Measurements from ENCODE around the gene TGFBR3.

The TGFBR3 gene

GRCh38 chr1:91885716-91886506, at the start of gene TGFBR3:
TSS of gene TGFBR3 (minus strand) at chr1:91886151. CDS start at chr1:91861531, 24,620 bp downstream.
- peak; percentile 57 to 62 for DNase-seq (ENCODE audit: low read depth in 2 of 2)

GRCh38 chr1:91929250-91929649, 43.3 kb upstream of the TGFBR3 start:
- no peak for DNase-seq (ENCODE audit: low read depth in 2 of 2)

DNA sequence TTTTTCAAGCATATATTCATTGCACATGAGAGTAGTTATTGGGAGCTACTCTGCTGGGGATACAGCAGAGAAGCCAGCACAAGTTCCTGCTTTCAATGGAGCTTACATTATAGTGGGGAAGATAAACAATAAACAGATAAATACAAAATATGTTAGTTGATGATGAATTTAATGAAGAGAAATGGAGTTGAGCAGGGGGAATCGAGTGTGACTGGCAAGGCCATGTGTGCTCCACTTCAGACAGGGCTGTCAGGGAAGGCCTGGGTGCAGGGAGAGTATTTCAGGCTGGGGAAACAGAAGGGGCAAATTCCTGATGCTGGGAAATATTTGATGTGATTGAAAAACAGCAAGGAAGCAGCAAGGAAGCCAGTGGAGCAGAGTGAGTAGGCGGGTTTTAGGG, 42.1 kb upstream of the TGFBR3 start:
- DNase-seq (ENCODE audit: low read depth in 2 of 2): no peak

DNA sequence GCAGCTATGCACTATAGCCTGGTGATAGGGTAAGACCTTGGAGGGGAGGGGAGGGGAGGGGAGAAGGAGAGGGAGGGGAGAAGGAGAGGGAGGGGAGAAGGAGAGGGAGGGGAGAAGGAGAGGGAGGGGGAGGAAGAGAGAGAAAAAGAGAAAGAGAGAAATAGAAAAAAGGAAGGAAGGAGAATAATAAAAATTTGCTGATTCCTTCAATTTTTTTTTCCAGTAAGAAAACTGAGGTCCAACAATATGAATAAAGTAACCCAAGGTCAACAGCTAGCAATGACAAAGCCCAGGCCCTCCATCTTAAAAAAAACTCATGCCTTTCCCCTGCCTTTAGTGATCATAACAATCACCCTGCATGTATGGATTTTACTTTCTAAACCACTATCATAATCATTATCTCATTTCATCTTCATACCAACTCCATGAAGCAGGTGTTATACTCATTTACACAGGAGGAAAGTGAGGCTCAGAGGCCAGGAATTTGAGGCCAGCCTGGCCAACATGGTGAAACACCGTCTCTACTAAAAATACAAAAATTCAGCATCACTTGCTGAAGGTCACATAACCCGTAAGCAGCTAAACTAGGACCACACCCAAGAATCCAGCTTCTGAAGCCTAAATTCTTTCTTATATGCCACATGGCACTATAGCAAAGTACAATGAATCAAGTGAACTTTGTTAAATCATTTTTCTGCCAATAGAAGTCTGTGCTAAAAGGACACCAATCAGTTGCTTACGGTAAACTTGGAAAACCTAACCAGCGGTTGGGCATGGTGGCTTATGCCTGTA, 39.9 kb upstream of the TGFBR3 start:
- no peak for DNase-seq (ENCODE audit: low read depth in 2 of 2)

DNA sequence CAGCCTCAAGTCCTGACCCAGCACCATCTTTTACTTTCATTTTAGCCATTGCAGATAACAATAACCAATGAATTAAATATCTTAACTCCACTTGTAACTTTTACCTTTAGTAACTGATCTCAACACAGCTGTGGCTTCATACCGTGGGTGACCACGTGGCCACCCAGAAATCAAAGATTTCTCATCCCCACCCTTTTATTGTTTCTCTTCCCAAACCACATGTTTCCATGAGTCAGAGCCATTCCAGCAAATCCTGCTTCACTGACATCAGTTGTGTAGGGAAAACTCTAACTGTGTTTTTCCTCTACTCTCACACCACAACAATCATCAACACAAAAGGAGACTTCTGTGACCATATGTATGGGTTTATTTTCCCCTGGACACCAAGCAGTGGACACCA, 38.2 kb upstream of the TGFBR3 start:
- DNase-seq (ENCODE audit: low read depth in 2 of 2): no peak

DNA sequence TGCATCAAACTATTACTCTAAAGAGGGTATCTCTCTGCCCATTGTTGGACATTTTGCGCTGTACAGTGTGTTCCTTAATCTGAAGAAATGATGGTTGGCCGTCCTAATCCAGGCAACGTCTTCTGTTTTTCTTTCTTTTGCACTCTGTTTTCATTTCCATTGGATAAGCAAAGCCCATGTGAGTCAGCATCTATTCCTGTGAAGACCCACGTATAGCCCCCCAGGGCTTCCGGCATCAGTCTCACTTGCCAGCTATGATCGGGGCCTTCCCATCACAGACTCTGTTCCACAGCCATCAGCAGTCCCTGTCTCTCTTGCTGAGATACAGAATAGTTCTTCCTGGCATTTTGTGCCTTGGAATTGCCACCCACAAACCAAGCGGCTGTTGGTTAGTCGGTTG, 34.0 kb upstream of the TGFBR3 start:
- DNase-seq (ENCODE audit: low read depth in 2 of 2): no peak

DNA sequence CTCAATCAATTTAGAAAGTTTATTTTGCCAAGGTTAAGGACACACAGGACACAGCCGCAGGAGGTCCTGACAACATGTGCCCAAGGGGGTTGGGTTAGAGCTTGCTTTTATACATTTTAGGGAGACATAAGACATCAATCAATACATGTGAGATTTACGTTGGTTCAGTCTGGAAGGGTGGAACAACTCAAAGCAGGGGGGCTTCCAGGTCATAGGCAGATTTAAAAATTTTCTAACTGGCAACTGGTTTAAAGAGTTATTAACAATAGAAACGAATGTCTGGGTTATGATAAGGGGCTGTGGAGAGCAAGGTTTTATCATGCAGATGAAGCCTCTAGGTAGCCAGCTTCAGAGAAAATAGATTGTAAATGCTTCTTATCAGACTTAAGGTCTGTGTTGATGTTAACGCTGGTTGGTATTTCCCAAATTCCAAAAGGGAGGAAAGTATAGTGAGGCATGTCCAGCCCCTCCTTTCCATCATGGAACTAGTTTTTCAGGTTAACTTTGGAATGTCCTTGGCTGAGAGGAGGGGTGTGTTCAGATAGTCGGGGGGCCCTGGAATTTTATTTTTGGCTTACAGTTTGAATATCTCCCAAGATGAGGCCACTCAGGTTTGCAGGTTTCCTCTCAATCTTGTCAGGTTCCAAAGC, 31.0 kb upstream of the TGFBR3 start:
- no peak for DNase-seq (ENCODE audit: low read depth in 2 of 2)

DNA sequence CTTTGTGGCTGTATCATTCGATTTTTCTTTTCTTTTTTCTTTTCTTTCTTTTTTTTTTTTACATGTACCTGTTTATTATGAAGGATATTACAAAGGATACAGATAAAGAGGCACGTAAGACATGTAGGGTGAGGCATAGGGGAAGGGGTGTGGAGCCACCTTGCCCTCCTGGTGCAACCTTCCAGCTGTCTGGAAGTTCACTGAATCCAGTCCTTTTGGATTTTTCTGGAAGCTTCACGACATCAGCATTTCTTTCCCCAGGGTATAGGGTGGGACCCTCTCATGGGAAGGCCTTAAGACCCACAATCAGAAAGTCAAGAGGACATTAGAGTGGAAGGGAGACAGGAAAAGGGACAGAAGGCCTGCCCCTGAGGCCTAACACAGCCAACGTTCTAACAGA, 30.1 kb upstream of the TGFBR3 start:
- DNase-seq (ENCODE audit: low read depth in 2 of 2): no peak

DNA sequence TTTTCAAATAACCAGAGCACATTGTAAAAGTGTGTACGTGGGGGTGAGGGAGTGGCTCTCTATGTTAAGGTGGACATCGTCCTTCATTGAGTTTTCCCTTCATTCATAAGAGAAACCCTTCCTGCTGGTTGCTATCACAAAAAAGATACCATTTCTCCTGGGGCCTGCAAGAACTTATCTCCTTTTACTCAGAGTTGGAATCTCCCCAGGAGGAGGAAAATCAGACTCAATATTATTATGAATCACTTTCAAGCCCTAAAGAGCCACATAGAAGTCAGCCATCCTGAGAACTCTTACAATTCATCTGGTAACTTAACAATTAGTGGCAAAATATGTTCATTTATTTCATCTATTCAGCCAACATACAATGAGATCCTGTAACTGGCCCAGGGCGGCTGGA, 27.1 kb upstream of the TGFBR3 start:
- no peak for DNase-seq (ENCODE audit: low read depth in 2 of 2)

- DNase-seq (ENCODE audit: low read depth in 2 of 2): no peak
Measured at GRCh38 chr1:91912266-91912665, 26.3 kb upstream of the TGFBR3 start.

DNA sequence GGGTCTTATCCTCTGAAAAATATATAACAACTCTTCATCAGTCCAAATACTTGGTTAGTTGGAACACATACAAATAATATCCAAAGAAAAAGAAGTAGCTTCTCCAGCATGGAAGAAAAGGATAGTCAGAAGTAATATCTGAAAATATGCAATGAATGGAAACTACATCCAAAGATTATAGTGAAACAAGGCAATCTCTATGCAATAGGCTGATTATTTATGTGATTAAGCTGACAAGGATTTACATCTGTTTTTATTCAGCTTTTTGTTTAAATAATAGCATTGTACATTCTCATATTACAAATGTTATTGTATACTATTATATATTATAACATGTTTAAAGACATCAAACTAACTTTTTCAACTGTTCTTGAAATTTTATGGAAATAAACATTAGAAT, 15.3 kb upstream of the TGFBR3 start:
- no peak for DNase-seq (ENCODE audit: low read depth in 2 of 2)

DNA sequence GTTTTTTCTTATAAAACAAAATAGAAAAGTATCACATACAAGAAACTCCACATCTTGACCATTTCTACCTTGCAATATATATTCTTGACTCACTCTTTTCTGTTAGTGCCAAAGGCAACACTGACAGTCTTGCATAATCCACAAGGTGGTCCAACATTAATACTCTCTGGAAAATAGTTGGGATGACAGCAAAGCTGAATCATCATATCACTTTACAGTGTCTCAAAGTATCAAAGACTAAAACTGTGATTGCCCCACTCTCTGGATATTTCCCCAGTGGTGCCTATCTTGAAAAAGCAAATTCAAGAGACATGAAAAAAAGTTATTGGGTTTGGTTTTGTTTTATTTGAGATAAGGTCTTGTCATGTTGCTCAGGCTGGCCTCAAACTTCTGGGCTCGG, 14.6 kb upstream of the TGFBR3 start:
- DNase-seq (ENCODE audit: low read depth in 2 of 2): no peak

- no peak for DNase-seq (ENCODE audit: low read depth in 2 of 2)
Measured at GRCh38 chr1:91897016-91897415, 11.1 kb upstream of the TGFBR3 start.

GRCh38 chr1:91895832-91896556, 10.0 kb upstream of the TGFBR3 start:
- DNase-seq (ENCODE audit: low read depth in 2 of 2): no peak

DNA sequence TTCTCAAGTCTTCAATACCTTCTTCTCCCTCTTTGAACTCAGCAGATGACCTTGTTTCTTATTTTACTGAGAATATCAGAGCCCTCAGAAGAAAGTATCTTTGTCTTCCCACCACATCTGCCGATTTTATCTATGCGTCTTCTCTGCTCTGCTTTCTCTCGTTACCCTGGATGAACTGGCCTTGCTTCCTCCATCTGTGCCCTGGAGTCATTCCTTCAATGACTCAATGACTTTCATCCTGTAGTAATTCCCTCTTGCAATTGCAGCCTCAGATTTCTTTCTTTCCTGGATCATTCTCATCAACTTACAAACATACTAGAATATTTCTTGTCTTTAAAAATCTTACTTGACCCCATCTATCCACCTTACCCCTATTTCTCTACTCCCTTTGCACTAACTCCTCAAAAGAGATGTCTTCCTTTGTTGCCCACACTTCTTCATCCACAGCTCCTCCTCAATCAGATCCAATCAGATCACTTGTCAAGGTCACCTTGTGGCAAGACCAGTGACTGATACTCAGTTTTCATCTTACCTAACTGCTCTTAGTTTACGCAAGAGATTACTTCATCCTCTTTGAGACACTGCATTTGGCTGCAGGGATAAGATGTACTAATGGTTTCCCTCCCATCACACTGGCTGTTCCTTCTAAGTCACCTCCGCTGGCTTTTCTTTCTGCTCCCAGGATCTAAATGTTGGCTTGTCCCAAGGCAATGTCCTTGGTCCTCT, 8.2 kb upstream of the TGFBR3 start:
- DNase-seq (ENCODE audit: low read depth in 2 of 2): no peak

- no peak for DNase-seq (ENCODE audit: low read depth in 2 of 2)
Measured at GRCh38 chr1:91891969-91892368, 6.0 kb upstream of the TGFBR3 start.

DNA sequence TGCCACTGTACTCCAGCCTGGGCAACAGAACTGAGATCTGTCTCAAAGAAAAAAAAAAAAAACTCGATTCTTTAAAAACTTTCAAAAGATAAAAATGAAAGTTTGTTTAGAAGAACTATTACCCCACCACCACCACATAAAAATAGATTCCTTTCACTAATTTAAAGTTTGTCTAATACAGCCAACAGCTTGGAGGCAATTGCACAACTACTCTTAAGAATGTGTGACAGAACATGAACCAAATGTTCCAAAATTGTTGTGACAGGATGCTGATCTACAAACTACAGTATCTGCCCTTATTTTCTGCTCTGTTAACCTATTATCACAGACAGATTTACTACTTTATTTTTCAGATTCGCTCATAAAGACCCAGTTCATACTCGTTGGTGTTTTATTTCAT, 5.5 kb upstream of the TGFBR3 start:
- no peak for DNase-seq (ENCODE audit: low read depth in 2 of 2)

DNA sequence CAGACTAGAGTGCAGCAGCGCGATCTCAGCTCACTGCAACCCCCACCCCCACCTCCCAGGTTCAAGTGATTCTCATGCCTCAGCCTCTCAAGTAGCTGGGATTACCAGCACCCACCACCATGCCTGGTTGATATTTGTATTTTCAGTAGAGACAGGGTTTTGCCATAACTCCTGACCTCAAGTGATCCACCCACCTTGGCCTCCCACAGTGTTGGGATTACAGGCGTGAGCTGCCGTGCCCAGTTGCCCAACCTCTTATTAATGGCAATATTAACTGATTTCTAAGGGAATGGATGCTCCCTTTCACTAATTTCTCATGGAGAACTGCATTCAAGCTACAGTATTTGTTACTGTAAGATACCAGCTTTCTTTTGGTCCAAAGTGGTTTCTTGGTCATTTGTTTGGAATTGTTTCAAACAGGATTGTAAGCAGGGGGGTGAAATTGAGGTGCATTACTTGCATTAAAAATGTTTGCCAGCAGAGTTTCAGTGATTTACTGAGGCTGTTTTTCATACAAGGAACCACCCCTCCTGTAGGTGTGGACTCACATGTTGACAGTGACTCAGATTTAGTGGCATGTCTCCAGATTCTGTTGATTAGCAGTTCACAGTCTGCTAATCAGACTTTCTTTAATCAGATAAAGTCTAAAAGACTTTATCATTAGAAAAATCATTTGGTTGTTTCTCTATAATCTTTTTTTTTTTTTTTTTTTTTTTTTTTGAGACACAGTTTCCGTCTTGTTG, 3.9 kb upstream of the TGFBR3 start:
- DNase-seq (ENCODE audit: low read depth in 2 of 2): no peak

GRCh38 chr1:91885213-91885715, 687 bp downstream of the TGFBR3 start:
- DNase-seq (ENCODE audit: low read depth in 2 of 2): no peak

DNA sequence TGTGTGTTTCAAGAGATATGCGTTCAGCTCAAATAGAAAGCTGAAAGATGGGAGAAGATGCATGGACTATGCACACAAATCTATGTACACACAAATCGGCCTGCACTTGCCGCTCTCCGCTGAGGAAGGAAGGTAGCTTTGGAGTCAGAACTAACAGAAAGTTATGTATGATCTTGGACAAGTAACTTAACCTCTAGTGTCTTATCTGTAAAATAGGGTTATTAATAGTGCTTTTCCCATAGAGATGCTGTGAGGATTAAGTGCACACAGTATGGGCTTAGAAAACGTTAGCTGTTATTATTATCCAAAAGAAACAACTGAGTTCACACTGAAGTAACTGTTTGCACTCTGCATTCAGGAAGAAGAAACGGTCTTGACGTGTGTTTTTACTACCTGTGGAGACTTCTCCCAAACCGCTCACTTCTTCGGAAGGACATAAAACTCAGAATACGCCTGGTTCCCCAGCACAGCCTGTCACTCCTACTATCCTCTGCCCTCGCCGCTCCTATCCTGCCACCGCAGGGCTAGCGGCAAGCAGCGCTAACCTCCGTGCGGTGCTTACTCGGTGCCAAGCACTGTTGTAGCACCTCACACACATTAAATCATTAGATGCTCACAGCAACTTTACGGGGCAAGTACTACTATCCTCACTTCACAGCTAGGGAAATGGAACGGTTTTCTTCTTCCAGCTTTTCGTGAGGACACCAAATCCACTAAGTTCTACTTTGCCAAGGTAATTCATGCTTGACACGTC, 1.3 kb downstream of the TGFBR3 start:
- DNase-seq (ENCODE audit: low read depth in 2 of 2): no peak
